Spleen (tissue), 11 donors: ENCODE measurements around the gene DIRAS2. TPM values are rescaled to one million over a fixed set of nuclear protein-coding genes. Genes with fewer than 3 reads are reported as not detected.

Experiments
- DNase-seq: peaks from one replicate; pipeline ENCODE4 v3.0.0-alpha.2; 2020
- H3K27ac ChIP-seq, 8 donors: fragments of 200-600 bp; sonication (generic) in 7 of 8; 1 replicate in 4 of 8; 2 replicates in 4 of 8; pipeline versions ENCODE4 v1.5.0 to v1.8.0; 2016 to 2021; ENCODE audit warnings: inconsistent platforms in 4 of 8, mild to moderate bottlenecking in 4 of 8, moderate library complexity in 1 of 8
- H3K27me3 ChIP-seq, 7 donors: fragments of 200-600 bp; sonication (generic) in 6 of 7; replicated peaks in 1 of 7; 1 replicate in 4 of 7; 2 replicates in 3 of 7; pipeline versions ENCODE4 v1.5.0 to v1.8.0; 2016 to 2021; ENCODE audit warnings: inconsistent platforms in 3 of 7, mild to moderate bottlenecking in 1 of 7
- H3K36me3 ChIP-seq, 6 donors: fragments of 200-600 bp; sonication (generic) in 5 of 6; 1 replicate in 4 of 6; 2 replicates in 2 of 6; pipeline versions ENCODE4 v1.5.0 to v1.8.0; 2016 to 2021; ENCODE audit warnings: inconsistent platforms in 2 of 6
- H3K4me1 ChIP-seq, 6 donors: fragments of 200-600 bp; sonication (generic) in 5 of 6; 1 replicate in 3 of 6; 2 replicates in 3 of 6; pipeline versions ENCODE4 v1.5.0 to v1.8.0; 2016 to 2021; ENCODE audit warnings: inconsistent platforms in 3 of 6
- H3K4me3 ChIP-seq, 8 donors: fragments of 200-600 bp; sonication (generic) in 7 of 8; 1 replicate in 4 of 8; 2 replicates in 4 of 8; pipeline versions ENCODE4 v1.5.0 to v1.8.0; 2016 to 2021; ENCODE audit warnings: inconsistent platforms in 4 of 8, mild to moderate bottlenecking in 4 of 8, moderate library complexity in 2 of 8
- H3K9me3 ChIP-seq, 8 donors: fragments of 200-600 bp; sonication (generic) in 7 of 8; 1 replicate in 4 of 8; 2 replicates in 4 of 8; pipeline versions ENCODE4 v1.5.0 to v1.8.0; 2016 to 2021; ENCODE audit warnings: inconsistent platforms in 4 of 8
- POLR2A ChIP-seq, 3 donors: fragments of 450-650 bp; IDR thresholded peaks; one replicate each; pipeline ENCODE4 v1.5.1; 2017; ENCODE audit warnings: antibody characterized with exemption in 3 of 3, mild to moderate bottlenecking in 1 of 3
- POLR2AphosphoS5 ChIP-seq, 3 donors: sonication (generic); formaldehyde crosslinking; IDR thresholded peaks; one replicate each; pipeline ENCODE4 v1.5.1; 2017; ENCODE audit warnings: antibody characterized with exemption in 3 of 3
- WGBS, 5 donors: extraction: QIAGEN DNeasy Blood & Tissue Kit in 3 of 5; methylation state at CpG; one replicate each; pipeline versions ENCODE4 v1.1.5 to v1.1.7; 2013 to 2018; 5-methylcytosine and 5-hydroxymethylcytosine counted together
- intact Hi-C: fragments of 100-400 bp; cut with DNase I; formaldehyde crosslinking; loops from one replicate; pipeline ENCODE4 v1.15.0; 2023; ENCODE audit warnings: low total_unique reads
- polyA plus RNA-seq, 3 donors: library from polyadenylated mRNA; stranded (reverse); fragments of 200-250 nt; gene quantifications; one replicate each; pipeline ENCODE4 v1.2.1, GENCODE V29; 2013
- total RNA-seq, 7 donors: library from RNA; depleted of rRNA in 3 of 7; stranded (reverse); fragments of >200 nt in 3 of 7; fragmentation: NEBNext Ultra II Directional in 4 of 7; extraction: Animal tissue kit (Norgen Biotek cat#: 25700) in 4 of 7; gene quantifications; one replicate each; pipeline versions ENCODE4 v1.1.0 to v1.2.1, GENCODE V29; 2016 to 2021
- TF ChIP-seq, protein P1 (sequence below), 11 experiments: fragments of 200-600 bp in 7 of 11; fragments of 450-650 bp in 4 of 11; sonication (generic) in 4 of 11; IDR thresholded peaks in 8 of 11; conservative IDR thresholded peaks in 3 of 11; 1 replicate in 7 of 11; 2 replicates in 4 of 11; pipeline versions ENCODE4 v1.4.0 to v1.8.0; 2016 to 2021; ENCODE audit warnings: antibody characterized with exemption in 11 of 11, inconsistent platforms in 4 of 11, mild to moderate bottlenecking in 1 of 11
- donor health status: healthy with polysubstance abuse.
- donor health status: DM: no; HTN: no; CAD: no; lungs with moderate emphysema.
- donor health status: DM: no; HTN: no; CAD: no.
- donor health status: Bipolar disorder and iron deficiency.
- donor health status: healthy.
- donor health status: DM: no; HTN: no; CAD: no.
- donor health status: DM: yes; HTN: yes; CAD: no.

The DIRAS2 gene
- total and polyA plus RNA-seq, 10 donors: 0.19 TPM; not detected in 9

DNA sequence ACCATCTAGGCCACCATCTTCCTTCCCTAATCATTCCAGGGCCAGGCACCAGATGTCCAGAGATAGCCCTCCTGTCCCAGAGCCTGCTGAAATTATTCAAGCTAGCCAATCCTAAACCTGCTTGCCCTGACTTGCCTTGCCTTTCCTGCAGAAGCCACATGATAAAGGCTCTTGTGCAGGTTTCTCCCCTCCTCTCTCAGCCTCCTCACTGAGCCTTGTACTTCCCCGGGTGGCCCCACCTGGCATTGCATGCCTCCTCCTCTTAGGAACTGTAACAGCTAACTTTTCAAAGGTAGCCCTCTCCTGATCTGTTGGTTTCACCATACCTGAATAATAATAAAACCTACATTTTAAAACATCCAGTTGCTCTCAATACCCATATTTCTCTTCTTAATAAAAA is 42.6 kb downstream of the DIRAS2 start:
- peaks cover 0 to 33% (median 0%) of the 10 kb centered on the region in 7 donors for H3K27me3 ChIP-seq
- no peak for DNase-seq
- H3K4me3 ChIP-seq: no peak overlapping the region
- no peaks in the 10 kb centered on the region for H3K9me3 ChIP-seq
- intact Hi-C loops: no loop called here
- no peak overlapping the region for H3K27ac ChIP-seq
- TF ChIP-seq POLR2A (IDR thresholded peaks at IDR 0.05) (no peak), POLR2AphosphoS5 (IDR thresholded peaks at IDR 0.05) (no peak)
- TF ChIP-seq, protein P1, sequence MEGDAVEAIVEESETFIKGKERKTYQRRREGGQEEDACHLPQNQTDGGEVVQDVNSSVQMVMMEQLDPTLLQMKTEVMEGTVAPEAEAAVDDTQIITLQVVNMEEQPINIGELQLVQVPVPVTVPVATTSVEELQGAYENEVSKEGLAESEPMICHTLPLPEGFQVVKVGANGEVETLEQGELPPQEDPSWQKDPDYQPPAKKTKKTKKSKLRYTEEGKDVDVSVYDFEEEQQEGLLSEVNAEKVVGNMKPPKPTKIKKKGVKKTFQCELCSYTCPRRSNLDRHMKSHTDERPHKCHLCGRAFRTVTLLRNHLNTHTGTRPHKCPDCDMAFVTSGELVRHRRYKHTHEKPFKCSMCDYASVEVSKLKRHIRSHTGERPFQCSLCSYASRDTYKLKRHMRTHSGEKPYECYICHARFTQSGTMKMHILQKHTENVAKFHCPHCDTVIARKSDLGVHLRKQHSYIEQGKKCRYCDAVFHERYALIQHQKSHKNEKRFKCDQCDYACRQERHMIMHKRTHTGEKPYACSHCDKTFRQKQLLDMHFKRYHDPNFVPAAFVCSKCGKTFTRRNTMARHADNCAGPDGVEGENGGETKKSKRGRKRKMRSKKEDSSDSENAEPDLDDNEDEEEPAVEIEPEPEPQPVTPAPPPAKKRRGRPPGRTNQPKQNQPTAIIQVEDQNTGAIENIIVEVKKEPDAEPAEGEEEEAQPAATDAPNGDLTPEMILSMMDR (IDR thresholded peaks at IDR 0.05 in 8 of 11, conservative IDR thresholded peaks at IDR 0.05 in 3 of 11): no peak
- 73 to 90% (median 80%) methylated on average over 1 of the region's 1 CpG for WGBS, 5 donors
- H3K36me3 ChIP-seq: no peaks in the 10 kb centered on the region
- H3K4me1 ChIP-seq: no peaks in the 10 kb centered on the region

DNA sequence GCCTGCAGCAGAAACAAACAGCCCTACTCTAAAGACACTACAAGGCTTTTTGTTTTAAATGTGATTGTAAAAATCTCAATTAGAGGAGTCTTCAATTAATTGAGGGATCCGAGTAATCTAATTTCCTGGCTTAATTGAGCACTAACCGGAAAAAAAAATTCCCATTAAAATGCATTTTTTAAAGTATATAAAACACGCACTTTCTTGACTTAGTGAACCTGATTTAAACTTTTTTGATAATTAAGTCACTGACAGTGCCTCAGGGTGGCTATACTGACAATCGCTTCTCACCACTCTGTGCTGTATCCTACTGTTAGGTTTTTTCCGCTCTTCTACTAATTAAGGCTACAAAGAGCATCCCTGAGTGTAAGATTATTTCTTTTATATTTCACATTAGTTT is 44.4 kb downstream of the DIRAS2 start:
- Histone ChIP-seq H3K4me3 (no peak overlapping the region), H3K27ac (no peak overlapping the region)
- 91 to 94% (median 94%) methylated on average over 5 of the region's 5 CpGs for WGBS, 5 donors

DNA sequence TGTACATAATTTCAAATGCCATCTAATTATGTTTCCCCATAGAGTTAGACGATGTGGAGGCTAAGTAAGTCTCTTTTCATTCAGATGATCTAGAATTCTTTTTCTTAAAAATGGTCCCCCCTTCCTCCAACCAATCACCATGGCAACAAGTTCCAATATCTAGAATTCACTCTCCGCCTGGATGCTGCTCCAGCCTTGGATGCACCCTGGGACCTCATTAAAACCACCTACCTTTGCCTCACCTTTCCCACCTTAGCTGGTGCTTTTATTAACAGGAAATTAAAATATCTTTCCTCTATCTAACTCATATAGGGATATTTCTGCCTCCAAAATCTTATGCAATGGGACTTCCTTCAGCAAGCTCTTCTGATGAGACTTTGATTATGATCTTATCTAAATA is 49.0 kb downstream of the DIRAS2 start:
- Histone ChIP-seq H3K27ac (no peak overlapping the region), H3K36me3 (no peaks in the 10 kb centered on the region), H3K9me3 (no peaks in the 10 kb centered on the region), H3K4me1 (no peaks in the 10 kb centered on the region), H3K27me3 (peaks cover 0 to 11% (median 0%) of the 10 kb centered on the region in 7 donors), H3K4me3 (no peak overlapping the region)
- TF ChIP-seq, protein P1 (IDR thresholded peaks at IDR 0.05 in 8 of 11, conservative IDR thresholded peaks at IDR 0.05 in 3 of 11): no peak
- TF ChIP-seq POLR2AphosphoS5 (IDR thresholded peaks at IDR 0.05) (no peak), POLR2A (IDR thresholded peaks at IDR 0.05) (no peak)
- no peak for DNase-seq
- intact Hi-C loops: no loop called here
- WGBS, 5 donors: 61 to 95% (median 67%) methylated on average over 2 of the region's 2 CpGs

More for the DNA sequence above, 44.4 kb downstream of the DIRAS2 start:
- Histone ChIP-seq H3K4me1 (no peaks in the 10 kb centered on the region), H3K36me3 (no peaks in the 10 kb centered on the region), H3K9me3 (no peaks in the 10 kb centered on the region), H3K27me3 (peaks cover 0 to 26% (median 0%) of the 10 kb centered on the region in 7 donors)
- TF ChIP-seq POLR2A (IDR thresholded peaks at IDR 0.05) (no peak), POLR2AphosphoS5 (IDR thresholded peaks at IDR 0.05) (no peak)
- TF ChIP-seq, protein P1 (IDR thresholded peaks at IDR 0.05 in 8 of 11, conservative IDR thresholded peaks at IDR 0.05 in 3 of 11): no peak
- intact Hi-C loops: no loop called here
- no peak for DNase-seq

DNA sequence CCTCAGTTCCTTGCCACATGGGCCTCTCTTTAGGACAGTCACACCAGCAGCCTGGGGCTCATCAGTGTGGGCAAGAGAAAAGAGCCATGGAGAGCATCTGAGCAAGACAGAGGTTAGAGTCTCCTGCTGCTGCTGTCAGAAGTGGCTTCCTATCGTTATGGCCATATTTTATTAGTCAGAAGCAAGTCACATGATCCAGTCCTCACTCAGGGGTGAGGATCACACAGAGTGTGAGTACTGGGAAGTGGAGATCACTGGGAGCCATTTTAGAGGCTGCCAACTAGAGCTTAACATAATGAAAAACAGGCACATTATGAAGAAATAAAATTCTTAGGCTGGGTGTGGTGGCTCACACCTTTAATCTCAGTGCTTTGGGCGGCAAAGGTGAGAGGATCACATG is 62.0 kb downstream of the DIRAS2 start:
- no peaks in the 10 kb centered on the region for H3K27me3 ChIP-seq
- no peaks in the 10 kb centered on the region for H3K4me1 ChIP-seq
- H3K9me3 ChIP-seq: no peaks in the 10 kb centered on the region
- no peak for TF ChIP-seq POLR2AphosphoS5 (IDR thresholded peaks at IDR 0.05)
- TF ChIP-seq POLR2A (IDR thresholded peaks at IDR 0.05): no peak
- TF ChIP-seq, protein P1 (IDR thresholded peaks at IDR 0.05 in 8 of 11, conservative IDR thresholded peaks at IDR 0.05 in 3 of 11): no peak
- H3K4me3 ChIP-seq: no peak overlapping the region
- H3K27ac ChIP-seq: no peak overlapping the region
- H3K36me3 ChIP-seq: no peaks in the 10 kb centered on the region
- intact Hi-C loops: no loop called here
- no peak for DNase-seq
- 72 to 82% (median 73%) methylated on average over 2 of the region's 2 CpGs for WGBS, 5 donors
